Loucy (cell line): ENCODE results near the gene OSGIN1.

Source experiments
- EZH2phosphoT487 ChIP-seq: fragments of 200-600 bp; IDR thresholded peaks from 2 replicates; pipeline ENCODE4 v1.6.1; 2018; ENCODE audit warnings: antibody characterized with exemption, mild to moderate bottlenecking, moderate library complexity, borderline replicate concordance
- TF ChIP-seq, protein P1 (sequence below): fragments of 200-600 bp; sonication (generic); conservative IDR thresholded peaks from 2 replicates; pipeline ENCODE4 v1.5.1; 2014; ENCODE audit warnings: mild to moderate bottlenecking, antibody characterized with exemption, low read length

DNA sequence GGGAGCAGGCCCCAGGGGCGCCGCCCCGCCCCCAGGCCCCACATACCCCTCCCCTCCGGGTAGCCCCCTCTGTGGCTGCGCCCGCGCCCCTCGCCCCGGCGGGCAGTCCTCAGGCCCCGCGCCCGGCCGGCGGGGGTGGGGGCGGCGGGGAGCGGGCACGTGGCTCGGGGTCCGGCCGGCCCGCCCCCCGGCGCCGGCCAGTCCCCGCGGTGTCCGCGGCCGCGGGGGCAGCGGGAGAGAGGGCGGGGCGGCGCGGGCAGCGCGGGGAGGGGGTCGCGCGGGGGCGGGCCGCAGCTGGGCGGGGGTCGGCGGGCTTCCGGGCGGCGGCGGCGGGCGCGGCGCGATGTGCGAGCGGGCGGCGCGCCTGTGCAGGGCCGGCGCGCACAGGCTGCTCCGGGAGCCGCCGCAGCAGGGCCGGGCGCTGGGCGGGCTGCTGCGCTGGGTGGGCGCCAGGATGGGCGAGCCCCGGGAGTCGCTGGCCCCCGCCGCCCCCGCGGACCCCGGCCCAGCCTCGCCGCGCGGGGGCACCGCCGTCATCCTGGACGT, 15.3 kb downstream of the OSGIN1 start:
- TF ChIP-seq, protein P1, sequence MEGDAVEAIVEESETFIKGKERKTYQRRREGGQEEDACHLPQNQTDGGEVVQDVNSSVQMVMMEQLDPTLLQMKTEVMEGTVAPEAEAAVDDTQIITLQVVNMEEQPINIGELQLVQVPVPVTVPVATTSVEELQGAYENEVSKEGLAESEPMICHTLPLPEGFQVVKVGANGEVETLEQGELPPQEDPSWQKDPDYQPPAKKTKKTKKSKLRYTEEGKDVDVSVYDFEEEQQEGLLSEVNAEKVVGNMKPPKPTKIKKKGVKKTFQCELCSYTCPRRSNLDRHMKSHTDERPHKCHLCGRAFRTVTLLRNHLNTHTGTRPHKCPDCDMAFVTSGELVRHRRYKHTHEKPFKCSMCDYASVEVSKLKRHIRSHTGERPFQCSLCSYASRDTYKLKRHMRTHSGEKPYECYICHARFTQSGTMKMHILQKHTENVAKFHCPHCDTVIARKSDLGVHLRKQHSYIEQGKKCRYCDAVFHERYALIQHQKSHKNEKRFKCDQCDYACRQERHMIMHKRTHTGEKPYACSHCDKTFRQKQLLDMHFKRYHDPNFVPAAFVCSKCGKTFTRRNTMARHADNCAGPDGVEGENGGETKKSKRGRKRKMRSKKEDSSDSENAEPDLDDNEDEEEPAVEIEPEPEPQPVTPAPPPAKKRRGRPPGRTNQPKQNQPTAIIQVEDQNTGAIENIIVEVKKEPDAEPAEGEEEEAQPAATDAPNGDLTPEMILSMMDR, result no peak
- no peak for TF ChIP-seq EZH2phosphoT487
